Pancreas (tissue), 10 donors: ENCODE results near the gene ATP23. TPM values are rescaled to one million over a fixed set of nuclear protein-coding genes. Genes with fewer than 3 reads are reported as not detected.

Experiments used
- ATAC-seq, 4 donors: fragments of 200-7000 bp; cut with Tn5 transposase; one replicate each; pipeline versions ENCODE4 v1.8.0 to v1.9.1; 2020; ENCODE audit warnings: mild to moderate bottlenecking in 4 of 4, moderate library complexity in 4 of 4
- DNase-seq, 6 donors: peaks; one replicate each; pipeline ENCODE4 v3.0.0-alpha.2; 2020
- FAIRE-seq: peaks from 2 replicates; lab custom pipeline; 2012; peaks lifted over from hg19 to GRCh38; lab: Jason Lieb, UNC
- H3K27ac ChIP-seq, 4 donors: fragments of 200-600 bp; sonication (generic); 1 replicate in 3 of 4; 2 replicates in 1 of 4; pipeline versions ENCODE4 v1.5.0 to v1.8.0; 2020
- H3K27me3 ChIP-seq, 4 donors: fragments of 200-600 bp; one replicate each; pipeline ENCODE4 v1.8.0; 2021
- H3K36me3 ChIP-seq, 3 donors: fragments of 200-600 bp; sonication (generic) in 1 of 3; one replicate each; pipeline versions ENCODE4 v1.5.0 to v1.8.0; 2020 to 2021
- H3K4me1 ChIP-seq, 3 donors: fragments of 200-600 bp; one replicate each; pipeline ENCODE4 v1.8.0; 2021
- H3K4me3 ChIP-seq, 4 donors: fragments of 200-600 bp; sonication (generic) in 2 of 4; one replicate each; pipeline versions ENCODE4 v1.5.0 to v1.8.0; 2020 to 2021
- H3K9me3 ChIP-seq, 4 donors: fragments of 200-600 bp; one replicate each; pipeline ENCODE4 v1.8.0; 2021
- WGBS, 2 donors: extraction: QIAGEN DNeasy Blood & Tissue Kit; methylation state at CpG; one replicate each; pipeline ENCODE4 v1.1.7; 2013; 5-methylcytosine and 5-hydroxymethylcytosine counted together
- intact Hi-C, 3 donors: fragments of 100-400 bp; cut with DNase I; formaldehyde crosslinking; loops; one replicate each; pipeline versions ENCODE4 v1.11.1 to v1.14.2; 2022
- polyA plus RNA-seq, 2 donors: library from polyadenylated mRNA; stranded (reverse); fragments of 200-250 nt; gene quantifications; one replicate each; pipeline ENCODE4 v1.2.3, GENCODE V29; 2013
- total RNA-seq, 6 donors: library from RNA; stranded (reverse); fragmentation: NEBNext Ultra II Directional in 4 of 6; extraction: Animal tissue kit (Norgen Biotek cat#: 25700) in 4 of 6; gene quantifications; one replicate each; pipeline versions ENCODE4 v1.2.1 to v1.2.4, GENCODE V29; 2021 to 2023
- TF ChIP-seq, protein P1 (sequence below), 4 donors: fragments of 200-600 bp; sonication (generic) in 3 of 4; IDR thresholded peaks; one replicate each; pipeline versions ENCODE4 v1.5.0 to v1.8.0; 2021; ENCODE audit warnings: antibody characterized with exemption in 4 of 4
- donor health status: healthy with polysubstance abuse.
- donor health status: DM: no; HTN: no; CAD: no; lungs with moderate emphysema.
- donor health status: DM: no; HTN: no; CAD: no.
- donor health status: control.
- donor health status: control.
- donor health status: Bipolar disorder and iron deficiency.
- donor health status: DM: yes; HTN: yes; CAD: no.
- donor health status: DM: no; HTN: no; CAD: no.
- donor health status: DM: no; HTN: no; CAD: no.
- donor health status: DM: yes; HTN: yes; CAD: no.

ATP23 gene
- total and polyA plus RNA-seq, 8 donors: 2.7 to 5.7 (median 4.1) TPM

DNA sequence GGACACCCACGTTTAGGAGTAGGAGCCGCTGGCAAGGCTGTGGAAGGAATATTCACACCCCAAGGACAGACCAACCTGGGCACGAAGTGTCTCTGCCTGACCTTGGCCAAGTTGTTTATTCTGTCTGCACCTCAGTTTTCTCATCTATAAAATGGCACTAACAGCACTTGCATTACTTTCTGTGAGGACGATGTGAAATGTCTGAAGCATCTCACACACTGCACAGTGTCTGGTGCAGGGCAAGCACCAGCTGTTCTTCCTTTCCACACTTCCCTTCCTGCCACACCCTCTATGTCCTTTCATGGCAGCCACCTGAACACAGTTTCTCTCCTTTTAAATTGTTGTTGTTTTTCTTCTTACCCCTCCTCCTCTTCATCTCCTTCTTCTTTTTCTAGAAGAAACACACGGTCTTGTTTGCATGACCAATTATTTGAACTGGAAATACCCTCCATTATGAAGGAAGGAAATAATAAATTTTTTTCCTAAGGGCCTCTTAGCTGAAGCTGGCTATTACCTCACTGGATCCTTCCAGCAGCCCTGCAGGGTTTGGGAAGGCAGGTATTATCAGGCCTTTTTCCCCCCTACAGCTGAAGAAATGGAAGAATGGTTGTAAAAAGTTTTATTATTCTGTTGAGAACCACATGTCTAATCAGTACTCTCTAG lies 42.9 kb upstream of the ATP23 start:
- no peaks in the 10 kb centered on the region for H3K27me3 ChIP-seq
- H3K27ac ChIP-seq: peak overlapping the region in 2 of 4 donors; percentile 53 to 55
- ATAC-seq: no peak
- no peaks in the 10 kb centered on the region for H3K9me3 ChIP-seq
- peaks cover 4 to 32% (median 5%) of the 10 kb centered on the region in 3 donors for H3K4me1 ChIP-seq
- no peak overlapping the region for H3K4me3 ChIP-seq
- DNase-seq: no peak
- TF ChIP-seq, protein P1, sequence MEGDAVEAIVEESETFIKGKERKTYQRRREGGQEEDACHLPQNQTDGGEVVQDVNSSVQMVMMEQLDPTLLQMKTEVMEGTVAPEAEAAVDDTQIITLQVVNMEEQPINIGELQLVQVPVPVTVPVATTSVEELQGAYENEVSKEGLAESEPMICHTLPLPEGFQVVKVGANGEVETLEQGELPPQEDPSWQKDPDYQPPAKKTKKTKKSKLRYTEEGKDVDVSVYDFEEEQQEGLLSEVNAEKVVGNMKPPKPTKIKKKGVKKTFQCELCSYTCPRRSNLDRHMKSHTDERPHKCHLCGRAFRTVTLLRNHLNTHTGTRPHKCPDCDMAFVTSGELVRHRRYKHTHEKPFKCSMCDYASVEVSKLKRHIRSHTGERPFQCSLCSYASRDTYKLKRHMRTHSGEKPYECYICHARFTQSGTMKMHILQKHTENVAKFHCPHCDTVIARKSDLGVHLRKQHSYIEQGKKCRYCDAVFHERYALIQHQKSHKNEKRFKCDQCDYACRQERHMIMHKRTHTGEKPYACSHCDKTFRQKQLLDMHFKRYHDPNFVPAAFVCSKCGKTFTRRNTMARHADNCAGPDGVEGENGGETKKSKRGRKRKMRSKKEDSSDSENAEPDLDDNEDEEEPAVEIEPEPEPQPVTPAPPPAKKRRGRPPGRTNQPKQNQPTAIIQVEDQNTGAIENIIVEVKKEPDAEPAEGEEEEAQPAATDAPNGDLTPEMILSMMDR (IDR thresholded peaks at IDR 0.05): no peak
- 37 to 53% methylated on average over 5 of the region's 5 CpGs for WGBS, 2 donors
- no peaks in the 10 kb centered on the region for H3K36me3 ChIP-seq
- no peak for FAIRE-seq
- intact Hi-C loops: no loop called here

DNA sequence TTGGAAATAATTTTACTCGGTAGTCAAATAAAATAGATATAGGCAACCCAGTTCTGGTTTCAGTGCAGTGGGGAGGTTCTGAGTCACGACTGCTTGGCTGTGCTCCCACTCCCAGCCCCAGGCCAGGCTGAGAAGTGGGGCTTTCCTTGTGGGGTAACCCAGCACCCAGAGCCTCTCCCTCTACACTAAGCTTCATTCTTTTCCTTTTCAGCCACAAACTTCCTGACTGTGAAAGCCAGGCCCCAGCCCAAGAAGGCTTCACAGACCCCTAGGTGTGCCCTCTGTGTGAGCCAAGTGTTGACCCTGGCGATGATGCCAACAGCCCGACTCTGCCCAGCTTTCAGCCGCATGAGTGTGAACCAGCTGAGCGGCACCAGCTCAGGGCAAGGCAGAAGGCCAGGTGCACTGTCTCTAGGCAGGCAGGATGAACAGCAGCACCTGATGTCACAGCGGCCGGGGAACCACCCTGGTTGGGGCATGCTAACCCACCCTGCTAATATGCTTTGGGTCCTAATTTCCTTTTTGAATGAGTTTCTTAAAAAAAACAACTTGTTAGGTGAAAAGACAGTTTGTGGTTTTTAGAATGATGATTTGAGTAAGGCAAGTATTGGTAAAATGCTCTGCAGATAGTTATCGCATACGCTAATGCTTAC lies 42.2 kb upstream of the ATP23 start:
- peak overlapping the region in 2 of 4 donors; percentile 53 to 55 for H3K27ac ChIP-seq
- no peaks in the 10 kb centered on the region for H3K36me3 ChIP-seq
- H3K4me1 ChIP-seq: peaks cover 4 to 29% (median 5%) of the 10 kb centered on the region in 3 donors
- intact Hi-C loops: no loop called here
- H3K9me3 ChIP-seq: no peaks in the 10 kb centered on the region
- H3K4me3 ChIP-seq: no peak overlapping the region
- no peaks in the 10 kb centered on the region for H3K27me3 ChIP-seq
- ATAC-seq (peak in 2 of 4 donors; percentile 21 to 30), FAIRE-seq (no peak), DNase-seq (peak in 2 of 6 donors; percentile 47 to 65)
- TF ChIP-seq, protein P1 (IDR thresholded peaks at IDR 0.05): no peak
- WGBS, 2 donors: 61 to 62% methylated on average over 10 of the region's 10 CpGs

DNA sequence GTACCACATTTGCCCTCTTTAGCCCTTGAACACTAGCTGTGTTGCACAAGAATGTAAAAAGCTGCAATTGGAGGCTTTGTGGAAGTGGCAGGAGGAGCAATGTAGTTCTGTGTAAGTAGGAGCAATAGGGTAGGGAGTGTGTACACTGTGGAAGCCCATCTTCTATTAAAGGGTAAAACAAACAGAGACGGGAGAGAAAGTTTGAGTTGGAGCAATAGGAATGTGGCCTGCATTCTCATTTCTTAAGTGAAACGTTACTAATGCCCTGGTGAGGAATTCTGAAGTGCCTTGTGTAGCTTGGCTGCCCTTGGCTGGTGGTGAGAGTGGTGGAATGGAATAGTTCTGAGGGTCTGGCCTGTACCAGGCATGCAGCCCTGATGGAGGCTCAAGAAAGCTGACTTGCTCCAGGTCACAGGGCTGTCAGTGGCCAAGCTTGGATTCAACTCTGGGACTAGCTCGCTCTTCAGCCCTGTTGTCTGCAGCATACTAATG lies 38.8 kb upstream of the ATP23 start:
- ATAC-seq: no peak
- DNase-seq: no peak
- Histone ChIP-seq H3K36me3 (no peaks in the 10 kb centered on the region), H3K27ac (no peak overlapping the region), H3K4me3 (no peak overlapping the region), H3K4me1 (peaks cover 0 to 15% (median 0%) of the 10 kb centered on the region in 3 donors), H3K9me3 (no peaks in the 10 kb centered on the region), H3K27me3 (no peaks in the 10 kb centered on the region)
- no peak for FAIRE-seq
- intact Hi-C loops: loop anchor here in 1 of 3 donors (10.0 kb wide), 1 partner anchor 98 kb away; no protein-coding TSS in a partner anchor
- 71 to 86% methylated on average over 3 of the region's 3 CpGs for WGBS, 2 donors
- TF ChIP-seq, protein P1 (IDR thresholded peaks at IDR 0.05): no peak

DNA sequence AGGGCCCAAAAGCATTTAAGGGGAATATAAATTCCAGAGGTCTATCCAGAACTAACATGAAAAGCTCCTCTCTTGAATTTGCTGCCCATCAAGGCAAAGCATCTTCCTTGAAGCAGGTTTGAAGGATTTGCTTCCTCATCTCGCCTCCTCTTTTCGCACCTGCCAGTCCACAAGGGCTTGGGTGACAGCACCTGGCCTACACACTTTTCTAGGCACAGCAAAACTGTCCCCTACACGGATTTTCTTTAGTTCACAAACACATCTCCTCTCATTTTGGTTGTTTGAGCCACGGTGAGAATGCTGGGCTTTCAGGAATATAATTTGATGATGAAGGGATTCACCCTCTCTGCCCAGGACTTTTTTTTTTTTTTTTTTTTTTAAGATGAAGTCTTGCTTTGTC lies 36.9 kb upstream of the ATP23 start:
- FAIRE-seq (no peak), ATAC-seq (no peak), DNase-seq (no peak)
- intact Hi-C loops: loop anchor here in 1 of 3 donors (10.0 kb wide), 1 partner anchor 100 kb away; no protein-coding TSS in a partner anchor
- Histone ChIP-seq H3K4me1 (peaks cover 0 to 2% (median 0%) of the 10 kb centered on the region in 3 donors), H3K9me3 (no peaks in the 10 kb centered on the region), H3K36me3 (no peaks in the 10 kb centered on the region), H3K27me3 (no peaks in the 10 kb centered on the region), H3K27ac (no peak overlapping the region), H3K4me3 (no peak overlapping the region)
- WGBS, 2 donors: 80 to 87% methylated on average over 4 of the region's 4 CpGs
- TF ChIP-seq, protein P1 (IDR thresholded peaks at IDR 0.05): no peak
